GM18861 (cell line): Measurements from ENCODE around the gene KNDC1.

Source experiments
- ATAC-seq: cut with Tn5 transposase; IDR thresholded peaks from one replicate; pipeline ENCODE4 v1.9.1; 2021; ENCODE audit not compliant: unreplicated experiment

The KNDC1 gene

GRCh38 chr10:133272964-133273420, 113.0 kb downstream of the KNDC1 start:
- ATAC-seq: no peak

GRCh38 chr10:133273534-133274143, 113.6 kb downstream of the KNDC1 start:
- no peak for ATAC-seq

DNA sequence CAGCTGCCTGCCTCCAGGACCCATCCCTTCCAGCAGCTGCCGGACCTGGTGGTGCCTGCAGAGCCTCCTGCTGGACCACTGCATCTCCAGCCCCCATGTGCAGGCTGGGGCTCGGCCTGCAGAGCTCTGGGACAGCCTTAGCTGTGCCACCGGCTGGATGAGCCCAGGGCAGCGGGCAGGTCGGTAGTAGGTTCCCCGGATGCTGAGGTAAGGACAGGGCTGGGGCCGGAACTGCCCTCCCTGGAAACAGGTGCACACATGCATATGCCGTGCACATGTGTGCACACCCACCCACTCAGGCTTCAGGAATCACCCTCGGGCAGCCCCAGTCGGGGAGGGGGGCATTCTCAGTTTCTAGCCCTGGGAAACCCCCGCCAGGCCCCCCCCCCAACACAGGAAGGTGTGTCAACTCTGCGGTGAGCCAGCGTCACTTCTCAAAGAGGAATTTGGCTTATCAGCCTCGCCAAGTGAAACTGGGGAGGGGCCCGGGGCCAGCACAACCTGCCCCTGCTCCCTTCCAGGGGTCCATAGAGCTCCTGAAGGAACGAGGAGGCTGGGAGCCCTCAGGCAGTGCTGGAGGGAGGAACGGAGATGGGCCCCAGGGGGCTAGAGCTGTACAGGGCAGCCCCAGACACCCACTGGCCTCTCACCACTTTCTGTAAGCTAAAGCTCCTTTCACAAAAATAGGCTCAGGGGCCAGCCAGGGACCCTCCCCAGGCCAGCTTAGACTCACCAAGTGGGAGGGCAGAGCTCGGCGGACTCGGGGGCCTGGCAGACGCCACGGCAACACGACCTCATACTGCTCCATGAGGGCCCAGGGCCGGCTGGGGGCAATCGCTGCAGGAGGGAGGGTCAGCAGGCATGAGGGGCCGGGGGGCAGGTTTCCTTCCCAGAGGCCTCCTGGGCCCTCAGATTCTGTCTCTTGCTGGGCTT, 115.0 kb downstream of the KNDC1 start:
- peak; percentile 38 for ATAC-seq

GRCh38 chr10:133275684-133276092, 115.7 kb downstream of the KNDC1 start:
- ATAC-seq: peak; percentile 27
